GM11168 (cell line): Measurements from ENCODE around the gene PLXNA3.

Experiments
- in situ Hi-C: fragments of 300-500 bp; cut with MboI; formaldehyde crosslinking; loops from one replicate; pipeline ENCODE4 v1.12.0; 2022; ENCODE audit warnings: low sequenced_read_pairs; ENCODE audit not compliant: unreplicated experiment

The PLXNA3 gene

DNA sequence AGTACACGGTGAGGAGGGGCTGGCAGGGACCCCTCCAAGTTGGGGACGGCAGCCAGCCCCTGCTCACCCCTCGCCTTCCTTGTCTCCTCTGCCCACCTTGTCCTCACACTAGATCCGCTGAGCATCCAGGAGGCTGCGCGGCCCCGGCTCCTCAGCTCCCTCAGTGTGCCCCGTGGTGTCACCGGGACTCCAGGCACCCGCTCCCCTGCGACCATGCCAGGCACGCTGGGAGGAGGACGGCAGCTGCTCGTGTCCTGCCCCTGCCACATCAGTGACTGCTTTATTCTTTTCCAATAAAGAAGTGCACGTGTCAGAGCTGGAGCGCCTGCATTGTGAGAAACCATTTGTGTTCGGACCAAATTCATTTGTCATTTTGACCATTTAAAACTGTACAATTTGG, 7.8 kb upstream of the PLXNA3 start:
- in situ Hi-C loops: no loop called here

DNA sequence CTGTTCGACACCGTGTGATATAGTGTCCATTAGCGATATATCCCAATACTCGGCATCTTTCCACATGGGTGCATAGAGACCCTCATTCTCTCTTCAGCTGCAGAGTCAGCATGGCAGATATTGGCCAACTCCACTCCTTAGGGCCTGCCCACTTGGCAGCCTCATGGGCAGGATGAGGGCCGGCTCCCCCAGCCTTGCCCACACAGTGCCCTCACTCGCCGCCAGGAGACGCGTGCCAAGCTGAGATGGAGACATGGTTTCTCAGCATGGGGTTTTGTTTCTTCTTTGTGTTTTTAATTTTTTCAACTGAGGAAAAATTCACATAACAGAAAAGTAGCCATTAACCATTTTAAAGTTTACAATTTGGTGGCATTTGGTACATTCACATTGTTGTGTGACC, 5.3 kb upstream of the PLXNA3 start:
- in situ Hi-C loops: no loop called here

DNA sequence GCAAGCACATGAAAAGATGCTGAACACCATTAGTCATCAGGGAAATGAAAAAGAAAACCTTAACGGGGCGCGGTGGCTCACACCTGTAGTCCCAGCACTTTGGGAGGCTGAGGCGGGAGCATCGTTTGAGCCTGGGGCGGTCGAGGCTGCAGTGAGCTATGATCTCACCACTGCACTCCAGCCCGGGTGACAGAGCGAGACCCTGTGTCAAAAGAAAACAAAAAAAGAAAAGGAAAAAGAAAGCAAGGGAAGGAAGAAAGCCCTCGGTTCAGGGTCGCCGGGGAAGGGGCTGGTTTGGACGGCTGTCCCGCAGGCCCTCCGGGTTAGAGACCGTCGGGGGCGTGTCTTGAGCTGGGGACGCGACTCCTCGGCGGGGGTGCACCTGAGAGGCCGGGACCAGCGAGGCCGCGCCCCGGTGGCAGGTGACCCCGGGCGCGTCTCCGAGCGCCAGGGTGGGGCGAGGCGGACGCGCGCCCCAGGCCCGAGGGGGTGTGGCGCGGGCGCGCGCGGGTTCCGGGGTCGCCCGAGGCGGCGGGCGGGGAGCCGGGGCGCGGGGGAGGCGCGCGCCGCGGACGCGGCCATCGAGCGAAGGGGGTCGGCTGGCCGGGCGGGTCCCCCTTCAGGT, 478 bp upstream of the PLXNA3 start:
- in situ Hi-C loops: no loop called here

DNA sequence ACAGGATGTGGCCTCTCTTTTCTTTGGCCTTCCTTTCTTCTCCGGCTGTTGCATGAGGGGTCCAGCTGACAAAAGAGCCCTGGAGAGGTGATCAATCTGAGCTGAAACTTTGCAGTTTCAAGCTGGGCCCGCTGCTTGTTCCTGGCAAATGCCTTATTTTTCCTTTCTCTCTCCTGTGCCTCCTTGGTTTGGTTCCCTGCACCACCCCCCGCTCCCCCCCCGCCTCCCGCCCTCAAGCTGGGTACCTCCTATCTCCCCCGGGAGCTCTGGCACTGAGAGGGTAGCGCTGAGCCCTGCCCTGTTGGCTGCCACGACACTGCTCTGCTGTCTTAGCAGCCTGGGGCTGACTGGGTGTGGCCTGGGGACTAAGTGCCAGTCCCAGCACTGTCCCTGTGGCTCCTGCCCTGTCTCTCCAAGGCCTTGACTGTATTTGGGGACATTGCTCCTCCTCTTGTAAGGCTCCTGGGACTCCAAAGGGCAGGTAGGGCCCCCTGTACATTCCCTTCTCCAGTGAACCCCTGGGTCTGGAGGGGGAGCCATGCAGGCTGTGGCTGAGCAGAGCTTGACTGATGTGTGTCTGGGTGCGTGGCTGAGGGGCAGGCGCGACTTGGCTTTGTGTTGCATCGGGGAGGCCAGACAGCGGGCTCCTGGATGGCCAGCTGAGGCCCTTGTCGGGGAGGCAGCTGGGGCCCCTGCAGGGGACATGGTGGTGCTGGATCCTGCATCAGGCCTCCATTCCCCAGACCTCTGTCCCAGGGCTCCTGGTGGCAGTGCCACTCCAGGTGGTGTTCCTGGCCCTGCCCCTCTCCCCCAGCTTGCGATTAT, 1.1 kb downstream of the PLXNA3 start:
- in situ Hi-C loops: no loop called here

DNA sequence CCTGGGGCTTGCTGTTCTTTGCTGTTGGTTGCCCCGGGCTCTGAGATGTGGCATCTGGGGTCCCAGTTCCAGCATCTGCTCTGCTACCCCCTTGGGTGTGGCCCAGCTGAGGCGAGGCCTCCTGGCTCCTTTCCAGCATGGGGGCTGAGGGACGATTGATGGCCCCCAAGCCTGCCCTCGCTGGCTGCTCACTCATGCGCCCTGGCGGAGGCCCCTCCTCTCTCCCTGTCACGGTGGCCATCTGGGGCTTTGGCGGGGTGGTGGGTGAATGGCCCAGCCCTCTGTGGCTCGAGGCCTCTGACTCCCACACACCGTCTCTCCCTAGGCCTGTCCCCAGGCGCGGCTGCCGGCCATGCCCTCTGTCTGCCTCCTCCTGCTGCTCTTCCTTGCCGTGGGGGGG, 1.8 kb downstream of the PLXNA3 start:
- in situ Hi-C loops: no loop called here

DNA sequence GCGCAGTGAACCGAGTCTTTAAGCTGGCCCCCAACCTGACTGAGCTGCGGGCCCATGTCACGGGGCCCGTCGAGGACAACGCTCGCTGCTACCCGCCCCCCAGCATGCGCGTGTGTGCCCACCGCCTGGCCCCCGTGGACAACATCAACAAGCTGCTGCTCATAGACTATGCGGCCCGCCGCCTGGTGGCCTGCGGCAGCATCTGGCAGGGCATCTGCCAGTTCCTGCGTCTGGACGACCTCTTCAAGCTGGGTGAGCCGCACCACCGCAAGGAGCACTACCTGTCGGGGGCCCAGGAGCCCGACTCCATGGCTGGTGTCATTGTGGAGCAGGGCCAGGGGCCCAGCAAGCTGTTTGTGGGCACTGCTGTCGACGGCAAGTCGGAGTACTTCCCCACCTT, 2.2 kb downstream of the PLXNA3 start:
- in situ Hi-C loops: no loop called here

DNA sequence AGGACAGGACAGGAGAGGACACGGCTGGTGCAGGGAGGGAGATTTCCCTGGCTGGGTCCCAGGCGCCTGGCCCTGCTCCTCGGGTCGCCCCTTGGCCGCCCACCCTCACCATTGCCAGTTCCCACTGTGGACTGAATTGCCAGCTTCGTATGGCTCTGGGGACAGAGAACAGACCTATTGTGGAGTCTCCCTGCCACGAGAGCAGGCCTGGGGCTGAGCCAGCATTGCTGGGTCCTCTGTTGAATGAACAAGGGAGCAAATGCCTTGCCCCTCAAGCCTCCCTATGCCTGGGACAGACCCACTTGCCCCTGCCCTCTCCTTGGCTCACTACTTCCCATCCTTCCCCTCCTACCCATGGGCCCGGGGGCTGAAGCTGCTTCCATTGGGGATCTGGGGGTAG, 4.3 kb downstream of the PLXNA3 start:
- in situ Hi-C loops: no loop called here

DNA sequence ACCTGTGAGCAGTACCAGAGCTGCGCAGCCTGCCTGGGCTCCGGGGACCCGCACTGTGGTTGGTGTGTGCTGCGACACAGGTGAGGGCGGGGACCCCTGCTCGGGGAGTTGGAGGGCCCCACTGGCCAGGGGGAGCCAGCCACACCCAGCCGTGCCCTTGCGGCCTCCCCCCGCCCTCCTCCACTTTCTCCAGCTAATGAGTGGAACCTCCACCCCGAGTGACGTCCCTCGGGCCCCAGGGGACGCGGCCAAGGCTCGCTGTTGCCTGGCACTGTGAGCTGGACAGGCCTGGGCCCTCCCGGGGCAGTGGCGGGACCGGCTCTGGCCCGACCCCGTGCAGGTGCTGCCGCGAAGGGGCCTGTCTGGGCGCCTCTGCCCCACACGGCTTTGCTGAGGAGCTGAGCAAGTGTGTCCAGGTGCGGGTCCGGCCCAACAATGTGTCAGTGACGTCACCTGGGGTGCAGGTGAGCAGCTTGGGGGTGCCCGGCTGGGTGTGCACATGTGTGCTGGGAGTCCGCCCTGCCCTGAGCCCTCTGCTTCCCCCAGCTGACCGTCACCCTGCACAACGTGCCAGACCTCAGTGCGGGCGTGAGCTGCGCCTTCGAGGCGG, 5.6 kb downstream of the PLXNA3 start:
- in situ Hi-C loops: no loop called here

DNA sequence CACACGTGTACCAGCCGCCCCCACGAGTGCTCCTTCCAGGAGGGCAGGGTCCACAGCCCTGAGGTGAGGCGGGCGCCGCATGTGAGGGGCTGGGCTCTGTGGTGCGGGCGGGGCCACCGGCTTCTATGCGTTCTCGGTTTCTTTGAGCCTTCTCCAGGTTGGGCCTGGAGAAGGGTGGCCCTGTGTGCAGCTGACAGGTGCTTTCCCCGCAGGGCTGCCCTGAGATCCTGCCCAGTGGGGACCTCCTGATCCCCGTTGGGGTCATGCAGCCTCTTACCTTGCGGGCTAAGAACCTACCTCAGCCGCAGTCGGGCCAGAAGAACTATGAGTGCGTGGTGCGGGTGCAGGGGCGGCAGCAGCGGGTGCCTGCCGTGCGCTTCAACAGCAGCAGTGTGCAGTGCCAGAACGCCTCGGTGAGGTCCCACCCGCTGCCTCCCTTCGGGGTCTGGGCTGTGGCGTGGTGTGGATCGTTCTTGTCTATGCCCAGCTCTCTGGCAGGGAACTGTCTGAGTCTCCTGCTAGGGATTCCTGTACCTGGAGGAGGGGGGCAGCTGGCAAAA, 6.8 kb downstream of the PLXNA3 start:
- in situ Hi-C loops: no loop called here

DNA sequence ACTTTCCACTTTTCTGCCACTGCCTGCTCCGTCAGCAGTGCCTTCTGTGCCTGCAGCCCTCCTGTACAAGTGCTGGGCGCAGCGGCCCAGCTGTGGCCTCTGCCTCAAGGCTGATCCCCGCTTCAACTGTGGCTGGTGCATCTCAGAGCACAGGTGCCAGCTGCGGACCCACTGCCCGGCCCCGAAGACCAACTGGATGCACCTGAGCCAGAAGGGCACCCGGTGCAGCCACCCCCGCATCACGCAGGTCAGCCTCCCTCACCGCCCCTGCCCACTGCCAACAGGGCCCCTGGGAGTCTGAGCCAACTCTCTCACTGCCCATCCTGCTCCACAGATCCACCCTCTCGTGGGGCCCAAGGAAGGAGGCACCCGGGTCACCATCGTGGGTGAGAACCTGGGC, 7.5 kb downstream of the PLXNA3 start:
- in situ Hi-C loops: no loop called here

DNA sequence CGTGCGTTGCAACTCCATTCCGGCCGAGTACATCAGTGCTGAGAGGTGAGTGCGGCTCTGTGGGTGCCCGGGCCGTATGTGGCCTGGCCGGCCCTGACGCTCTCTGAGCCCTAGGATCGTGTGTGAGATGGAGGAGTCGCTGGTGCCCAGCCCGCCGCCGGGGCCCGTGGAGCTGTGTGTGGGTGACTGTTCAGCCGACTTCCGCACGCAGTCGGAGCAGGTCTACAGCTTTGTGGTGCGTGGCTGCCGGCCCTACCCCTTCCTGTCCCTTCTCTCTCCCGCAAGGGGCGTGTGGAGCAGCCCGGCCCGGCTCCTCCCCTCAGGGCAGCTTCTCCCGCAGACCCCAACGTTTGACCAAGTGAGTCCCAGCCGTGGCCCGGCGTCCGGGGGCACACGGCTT, 8.0 kb downstream of the PLXNA3 start:
- in situ Hi-C loops: no loop called here

DNA sequence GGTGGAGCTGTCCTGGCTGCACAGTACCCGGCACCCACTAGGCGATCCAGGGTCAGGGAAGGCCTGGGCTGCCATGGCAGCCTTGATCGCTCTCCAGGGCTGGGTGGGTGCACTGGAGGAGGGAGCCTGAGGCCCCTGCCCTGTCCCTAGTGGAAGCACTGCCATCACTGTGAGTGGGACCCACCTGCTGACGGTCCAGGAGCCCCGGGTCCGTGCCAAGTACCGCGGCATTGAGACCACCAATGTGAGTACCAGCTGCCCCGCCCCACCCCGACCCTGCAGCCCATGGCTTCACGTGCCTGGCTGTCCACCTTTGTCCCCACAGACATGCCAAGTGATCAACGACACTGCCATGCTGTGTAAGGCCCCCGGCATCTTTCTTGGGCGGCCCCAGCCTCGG, 8.8 kb downstream of the PLXNA3 start:
- in situ Hi-C loops: no loop called here

DNA sequence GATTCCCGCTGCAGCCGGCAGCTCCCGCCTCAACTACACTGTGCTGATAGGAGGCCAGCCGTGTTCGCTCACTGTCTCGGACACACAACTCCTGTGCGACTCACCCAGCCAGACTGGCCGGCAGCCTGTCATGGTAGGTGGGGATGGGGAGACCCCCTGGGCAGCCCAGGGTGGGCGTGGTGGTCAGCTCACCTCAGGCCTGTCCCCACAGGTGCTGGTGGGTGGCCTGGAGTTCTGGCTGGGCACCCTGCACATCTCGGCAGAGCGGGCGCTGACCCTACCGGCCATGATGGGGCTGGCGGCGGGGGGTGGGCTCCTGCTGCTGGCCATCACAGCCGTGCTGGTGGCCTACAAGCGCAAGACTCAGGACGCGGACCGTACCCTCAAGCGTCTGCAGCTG, 9.5 kb downstream of the PLXNA3 start:
- in situ Hi-C loops: no loop called here

DNA sequence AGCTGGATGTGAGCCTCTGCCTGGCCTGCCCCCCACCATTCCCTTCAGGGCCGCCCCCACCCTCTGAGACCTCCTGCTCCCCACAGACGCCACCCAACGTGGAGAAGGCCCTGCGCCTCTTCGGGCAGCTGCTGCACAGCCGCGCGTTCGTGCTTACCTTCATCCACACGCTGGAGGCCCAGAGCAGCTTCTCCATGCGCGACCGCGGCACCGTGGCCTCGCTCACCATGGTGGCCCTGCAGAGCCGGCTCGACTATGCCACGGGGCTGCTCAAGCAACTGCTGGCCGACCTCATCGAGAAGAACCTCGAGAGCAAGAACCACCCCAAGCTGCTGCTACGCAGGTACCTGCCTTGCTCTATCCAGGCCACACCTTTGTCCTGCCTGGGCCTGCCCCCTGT, 10.1 kb downstream of the PLXNA3 start:
- in situ Hi-C loops: no loop called here

DNA sequence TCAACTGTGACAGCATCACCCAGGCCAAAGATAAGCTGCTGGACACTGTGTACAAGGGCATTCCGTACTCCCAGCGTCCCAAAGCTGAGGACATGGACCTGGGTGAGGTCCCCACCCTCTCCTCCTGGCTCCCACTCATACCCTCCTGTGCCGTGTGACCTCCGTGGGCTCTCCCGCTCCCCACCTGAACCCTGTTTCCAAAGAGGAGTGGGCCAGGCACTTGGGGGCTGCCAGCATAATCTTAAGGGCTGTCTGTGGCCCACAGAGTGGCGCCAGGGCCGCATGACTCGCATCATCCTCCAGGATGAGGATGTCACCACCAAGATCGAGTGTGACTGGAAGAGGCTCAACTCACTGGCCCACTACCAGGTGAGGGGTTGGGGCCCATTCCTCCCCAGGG, 11.0 kb downstream of the PLXNA3 start:
- in situ Hi-C loops: no loop called here

DNA sequence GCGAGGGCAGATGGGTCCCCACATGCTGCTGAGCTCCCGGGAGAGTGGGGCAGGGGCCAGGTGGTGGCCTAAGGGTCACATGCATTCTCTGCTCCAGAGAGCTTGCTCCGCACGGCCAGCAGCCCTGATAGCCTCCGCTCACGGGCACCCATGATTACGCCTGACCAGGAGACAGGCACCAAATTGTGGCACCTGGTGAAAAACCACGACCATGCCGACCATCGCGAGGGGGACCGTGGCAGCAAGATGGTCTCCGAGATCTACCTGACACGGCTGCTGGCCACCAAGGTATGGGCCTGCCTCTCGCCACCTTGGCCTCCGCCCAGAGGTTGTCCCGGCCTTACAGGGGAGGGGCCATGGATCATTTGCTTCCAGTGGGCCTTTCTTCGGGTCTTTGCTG, 11.8 kb downstream of the PLXNA3 start:
- in situ Hi-C loops: no loop called here

DNA sequence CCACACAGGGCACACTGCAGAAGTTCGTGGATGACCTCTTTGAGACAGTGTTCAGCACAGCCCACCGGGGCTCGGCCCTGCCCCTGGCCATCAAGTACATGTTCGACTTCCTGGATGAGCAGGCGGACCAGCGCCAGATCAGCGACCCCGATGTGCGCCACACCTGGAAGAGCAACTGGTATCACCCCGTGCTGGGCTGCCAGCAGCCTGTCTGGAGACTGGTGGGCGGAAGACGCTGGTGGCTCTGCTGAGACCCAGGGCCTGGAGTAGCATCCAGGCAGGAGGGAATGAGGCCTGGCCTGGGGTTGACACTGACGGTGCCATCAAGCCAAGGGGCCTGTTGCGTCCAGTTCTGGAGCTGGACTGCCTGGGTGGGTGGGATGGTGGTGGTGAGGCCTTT, 12.4 kb downstream of the PLXNA3 start:
- in situ Hi-C loops: no loop called here

DNA sequence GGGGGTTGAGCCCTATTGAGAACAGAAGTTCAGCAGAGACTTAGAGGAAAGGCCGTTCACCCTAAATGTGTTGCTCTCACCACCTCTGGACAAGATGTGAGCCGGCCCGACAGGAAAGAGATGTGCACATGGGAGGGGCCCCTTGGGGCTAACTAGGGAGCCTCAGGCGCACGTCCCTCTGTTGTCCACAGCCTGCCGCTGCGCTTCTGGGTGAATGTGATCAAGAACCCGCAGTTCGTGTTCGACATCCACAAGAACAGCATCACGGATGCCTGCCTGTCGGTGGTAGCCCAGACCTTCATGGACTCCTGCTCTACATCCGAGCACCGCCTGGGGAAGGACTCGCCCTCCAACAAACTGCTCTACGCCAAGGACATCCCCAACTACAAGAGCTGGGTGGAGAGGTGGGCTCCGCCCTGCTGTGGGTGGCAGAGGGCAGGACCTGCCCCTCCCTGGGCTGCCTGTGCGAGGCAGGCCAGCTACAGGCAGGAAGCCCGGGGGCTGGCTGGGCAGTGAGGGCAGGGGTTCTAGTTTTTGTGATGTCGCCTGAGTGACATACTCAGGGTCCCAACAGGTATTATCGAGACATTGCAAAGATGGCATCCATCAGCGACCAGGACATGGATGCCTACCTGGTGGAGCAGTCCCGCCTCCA, 13.0 kb downstream of the PLXNA3 start:
- in situ Hi-C loops: no loop called here

DNA sequence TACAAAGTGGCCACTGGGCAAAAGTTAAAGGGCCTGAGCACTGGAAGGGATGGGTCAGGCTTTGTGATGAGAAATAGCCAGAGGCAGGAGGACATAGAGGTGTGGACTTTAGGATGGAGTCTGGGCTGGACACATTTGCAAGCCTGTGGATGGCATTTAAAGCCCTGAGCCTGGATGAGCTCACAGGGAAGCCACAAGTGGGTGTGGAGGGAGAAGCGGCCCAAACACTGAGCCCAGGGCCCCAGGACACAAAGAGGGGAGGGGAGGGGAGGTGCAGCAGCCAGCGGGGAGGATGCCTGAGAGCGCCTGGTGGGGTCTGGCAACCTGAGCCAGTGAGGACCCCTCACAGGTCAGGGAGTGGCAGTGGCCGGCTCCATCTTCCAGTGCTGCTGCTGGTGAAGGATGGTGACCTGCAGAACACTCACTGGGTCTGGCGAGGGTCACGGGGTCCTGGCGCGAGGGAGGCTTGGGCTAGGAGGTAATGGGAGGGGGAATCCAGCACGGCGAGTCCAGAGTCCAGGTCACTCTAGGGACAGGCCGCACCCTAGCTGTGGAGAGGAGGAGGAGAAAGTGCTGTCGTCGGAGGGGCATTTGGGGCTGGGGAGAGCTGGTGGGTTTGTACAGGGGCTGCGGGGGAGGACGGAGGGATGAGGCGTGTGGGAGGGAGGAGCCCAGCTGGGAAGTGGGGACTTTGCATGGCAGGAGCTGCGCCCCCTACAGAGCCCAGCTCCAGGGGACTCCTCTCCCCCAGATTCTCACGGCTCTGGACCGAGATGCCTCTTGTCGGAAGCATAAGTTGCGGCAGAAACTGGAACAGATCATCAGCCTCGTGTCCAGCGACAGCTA, 14.0 kb downstream of the PLXNA3 start:
- in situ Hi-C loops: no loop called here
